Inferior parietal cortex (tissue), 1 donor: Measurements from ENCODE around the gene STH.
"Not testable (repeated sequence)": the region's sequence is repeated elsewhere in the genome, so short reads cannot be mapped to it uniquely, and the experiment has no call there.

Experiments used
- DNase-seq: peaks from one replicate; pipeline ENCODE4 v3.0.0-alpha.2; 2016; ENCODE audit errors: extremely low spot score

The STH gene, protein sequence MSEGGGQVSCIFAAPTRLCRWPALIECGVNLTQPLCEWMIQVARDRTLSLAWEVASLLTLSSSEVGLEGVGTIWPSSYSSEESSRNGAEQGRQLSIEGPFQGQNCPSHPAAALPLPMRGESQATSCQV

GRCh38 chr17:45998987-45999899 lies at the start of gene STH:
TSS of gene STH (plus strand) at chr17:45999250. CDS start at chr17:45999280, 30 bp downstream.
- DNase-seq = no peak

DNA sequence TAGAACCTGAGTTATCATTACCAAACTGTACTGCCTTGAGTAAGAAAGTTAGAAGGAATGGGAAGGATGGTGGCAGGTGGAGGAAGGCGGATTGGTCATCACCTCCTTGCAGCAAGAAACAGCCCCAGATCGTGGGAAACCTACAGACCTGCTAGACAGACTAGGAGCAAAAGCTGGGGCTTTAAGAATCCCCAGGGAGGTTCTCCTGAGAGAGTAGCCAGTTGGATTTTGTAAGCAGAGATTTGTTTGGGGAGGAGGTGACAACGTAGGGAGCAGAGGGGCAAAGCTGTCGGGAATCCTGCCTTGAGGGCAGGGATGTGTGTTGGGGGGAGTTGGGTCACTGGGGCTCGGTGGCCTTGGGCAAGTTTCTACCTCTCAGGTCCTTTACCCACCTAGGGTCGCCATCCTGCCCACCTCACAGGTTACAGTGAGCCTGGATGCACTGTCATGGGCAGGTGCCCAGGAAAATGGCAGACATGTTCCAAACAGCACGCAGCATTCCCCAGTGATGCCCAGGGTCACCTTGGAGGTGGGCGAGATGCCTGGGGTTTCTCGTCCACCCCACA lies 49.2 kb upstream of the STH start:
- no peak for DNase-seq

DNA sequence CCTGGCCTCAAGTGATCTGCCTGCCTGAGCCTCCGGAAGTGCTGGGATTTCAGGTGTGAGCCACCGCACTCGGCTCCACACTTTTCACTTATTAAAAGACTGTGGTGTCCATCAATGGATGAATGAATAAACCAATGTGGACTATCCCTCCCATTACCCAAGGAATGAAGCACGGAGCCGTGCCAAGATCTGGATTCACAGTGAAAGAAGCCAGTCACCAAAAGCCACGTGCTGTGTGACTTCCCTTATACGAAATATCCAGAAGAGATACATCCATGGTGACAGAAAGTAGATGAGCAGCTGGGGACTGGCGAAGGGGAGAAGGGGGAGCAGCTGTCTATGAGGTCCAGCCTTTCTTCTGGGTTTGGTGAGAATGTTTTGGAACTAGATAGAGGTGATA lies 48.2 kb upstream of the STH start:
- peak; percentile 61 for DNase-seq

GRCh38 chr17:45951403-45951802 lies 47.6 kb upstream of the STH start:
- DNase-seq = no peak

DNA sequence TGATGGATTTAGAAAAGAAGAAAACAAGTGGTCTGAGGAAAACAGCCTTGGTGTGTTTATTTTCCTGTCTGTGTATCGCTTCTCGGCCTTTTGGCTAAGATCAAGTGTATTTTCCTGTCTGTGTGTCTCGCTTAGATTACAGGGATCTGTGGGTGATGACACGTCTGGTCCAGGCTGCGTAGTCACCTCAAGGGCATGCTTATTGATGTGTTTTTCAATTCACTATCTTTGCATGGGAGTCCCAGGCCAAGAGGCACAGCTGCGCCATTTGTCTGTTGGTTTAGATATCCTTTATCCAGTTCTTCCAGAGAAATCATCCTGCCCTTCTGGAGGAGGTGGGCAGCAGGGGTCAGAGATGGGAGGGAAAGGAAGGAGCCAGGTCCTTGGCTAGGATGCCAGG lies 47.1 kb upstream of the STH start:
- DNase-seq = no peak

- DNase-seq = no peak
Measured at GRCh38 chr17:45952814-45953320, 46.2 kb upstream of the STH start.

DNA sequence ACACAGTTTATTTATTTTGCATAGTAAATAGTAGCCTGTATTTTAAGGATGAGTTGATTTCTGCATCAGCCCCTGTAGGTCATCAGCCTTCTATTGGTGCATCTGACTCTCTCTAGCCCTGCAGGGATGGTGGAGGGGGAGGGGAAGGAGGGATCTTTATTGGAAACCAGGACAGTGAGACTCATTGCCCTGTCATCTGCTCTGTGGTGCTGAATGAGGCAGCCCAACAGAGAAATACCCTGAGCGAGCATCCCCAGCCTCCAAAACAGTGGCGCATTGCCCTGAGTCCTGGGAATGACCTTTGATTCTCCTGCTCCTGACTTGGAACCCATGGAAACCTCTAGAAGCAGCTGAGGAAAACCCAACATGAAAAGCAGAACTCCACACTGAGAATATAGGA lies 45.5 kb upstream of the STH start:
- DNase-seq = no peak

GRCh38 chr17:45954914-45955313 lies 44.1 kb upstream of the STH start:
- DNase-seq = no peak

GRCh38 chr17:45955326-45955725 lies 43.7 kb upstream of the STH start:
- no peak for DNase-seq

- DNase-seq = no peak
Measured at GRCh38 chr17:45956090-45956489, 43.0 kb upstream of the STH start.

GRCh38 chr17:45956746-45957145 lies 42.3 kb upstream of the STH start:
- not testable (repeated sequence) for DNase-seq

GRCh38 chr17:45958307-45958706 lies 40.7 kb upstream of the STH start:
- no peak for DNase-seq

DNA sequence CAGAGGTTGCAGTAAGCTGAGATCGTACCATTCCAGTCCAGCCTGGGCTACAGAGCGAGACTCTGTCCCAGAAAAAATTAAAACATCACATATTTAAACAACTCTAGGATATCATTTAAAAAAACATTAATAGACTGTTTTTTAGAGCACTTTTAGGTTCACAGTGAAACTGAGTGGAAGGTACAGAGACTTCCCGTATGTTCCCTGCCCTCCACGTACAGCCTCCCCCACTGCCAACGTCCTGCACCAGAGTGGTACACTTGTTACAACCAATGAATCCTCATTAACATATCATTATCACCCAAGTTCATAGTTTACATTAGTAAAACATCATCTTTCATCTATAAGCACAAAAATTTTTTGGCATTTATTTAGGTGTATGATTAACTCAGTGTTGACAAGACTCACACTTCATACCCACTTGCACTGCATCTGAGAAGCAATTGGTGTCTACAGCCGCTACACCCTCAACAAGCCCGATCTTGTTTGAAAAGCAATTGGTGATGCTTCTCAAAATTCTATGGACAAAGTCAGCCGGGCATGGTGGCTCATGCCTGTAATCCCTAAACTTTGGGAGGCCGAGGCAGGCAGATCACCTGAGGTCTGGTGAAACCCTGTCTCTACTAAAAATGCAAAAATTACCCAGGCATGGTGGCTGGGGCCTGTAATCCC lies 39.9 kb upstream of the STH start:
- DNase-seq = no peak

GRCh38 chr17:45960311-45960710 lies 38.7 kb upstream of the STH start:
- DNase-seq = no peak

- DNase-seq = no peak
Measured at GRCh38 chr17:45961206-45961605, 37.8 kb upstream of the STH start.

GRCh38 chr17:45962221-45962972 lies 36.7 kb upstream of the STH start:
- DNase-seq = no peak

DNA sequence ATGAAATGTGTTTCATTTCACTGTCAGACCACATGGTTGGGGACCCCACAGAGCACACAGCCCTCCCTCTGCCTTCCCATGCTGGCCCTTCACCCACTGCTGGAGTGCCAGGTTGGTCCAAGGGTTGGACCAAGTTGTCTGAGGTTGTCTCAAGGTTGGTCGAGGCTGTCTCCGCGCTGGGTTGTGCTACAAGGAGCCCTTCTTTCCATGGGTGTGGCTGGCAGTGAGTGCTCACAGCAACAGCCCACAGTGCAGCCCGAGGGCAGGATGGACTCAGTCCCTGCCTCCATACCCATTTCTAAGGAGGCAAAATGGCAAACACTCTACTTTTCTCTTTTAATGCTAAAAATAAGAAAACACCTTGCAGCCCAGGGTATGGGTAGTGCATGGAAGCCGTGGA lies 35.8 kb upstream of the STH start:
- no peak for DNase-seq

DNA sequence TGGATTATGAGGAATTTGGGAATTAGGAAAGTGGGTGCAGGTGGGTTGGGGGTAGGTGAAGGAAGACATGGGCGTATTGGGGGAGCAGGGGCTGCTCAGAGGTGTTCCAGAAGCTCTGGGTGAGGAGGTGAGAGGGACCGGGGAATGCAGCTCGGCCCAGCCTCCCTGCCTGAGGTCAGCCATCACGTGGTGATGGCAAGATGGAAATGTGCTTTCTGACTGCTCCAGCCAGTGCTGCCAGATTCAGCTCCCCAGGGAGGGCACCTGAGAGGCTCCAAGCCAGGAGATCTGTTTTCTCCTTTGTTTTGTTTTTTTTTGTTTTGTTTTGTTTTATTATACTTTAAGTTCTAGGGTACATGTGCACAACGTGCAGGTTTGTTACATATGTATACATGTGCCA lies 35.2 kb upstream of the STH start:
- DNase-seq = no peak

- DNase-seq = no peak
Measured at GRCh38 chr17:45964634-45965033, 34.4 kb upstream of the STH start.

DNA sequence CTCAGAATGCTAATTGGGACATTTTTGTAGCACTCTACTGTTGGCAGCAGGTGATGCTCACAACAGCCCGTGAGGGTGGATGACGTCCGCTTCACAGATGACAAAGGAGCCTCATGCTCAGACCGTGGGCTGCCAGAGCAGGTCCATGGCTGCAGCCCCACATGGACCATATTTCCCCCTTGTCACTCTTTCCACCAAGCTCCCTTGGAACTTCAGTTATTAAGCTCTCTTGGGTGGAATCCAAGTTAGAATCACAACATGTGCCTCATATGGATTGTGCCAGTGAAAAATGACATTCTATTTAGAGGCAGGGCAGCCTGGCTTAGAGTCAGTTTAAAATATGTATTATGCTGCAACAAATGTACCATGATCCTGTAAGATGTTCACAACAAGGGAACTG lies 33.2 kb upstream of the STH start:
- DNase-seq = no peak

DNA sequence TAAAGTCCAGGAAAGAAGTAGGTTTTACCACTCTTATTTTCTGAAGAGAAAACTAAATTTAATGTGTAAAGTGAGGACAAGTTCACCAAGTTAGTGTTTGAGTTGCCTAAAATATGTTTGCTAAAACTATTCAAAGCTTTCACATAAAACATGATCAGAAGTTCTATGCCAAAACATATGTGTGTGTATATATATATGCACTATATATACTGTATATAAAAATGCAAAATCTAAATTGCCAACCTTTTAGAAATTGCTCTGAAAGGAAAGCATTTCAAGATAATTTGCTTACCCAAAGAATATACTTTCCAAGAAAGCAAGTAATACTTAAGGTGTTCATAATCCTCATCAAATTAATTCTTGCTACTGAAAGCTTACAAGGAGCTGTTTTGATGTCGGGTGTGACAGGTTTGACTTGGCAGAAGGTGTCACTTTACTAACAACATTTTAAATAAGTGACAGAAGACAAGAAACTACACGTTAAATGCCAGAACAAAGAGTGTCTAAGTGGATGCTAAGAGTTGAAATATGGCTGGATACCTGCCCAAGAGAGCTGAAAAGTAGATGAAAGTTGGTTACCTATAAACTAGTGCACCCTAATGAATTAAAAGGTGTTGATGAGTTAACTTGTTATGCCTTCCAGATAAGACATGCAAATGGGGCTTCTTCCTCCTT lies 32.3 kb upstream of the STH start:
- no peak for DNase-seq
